ENCODE measurements around the gene SNN. TPM values are rescaled to one million over a fixed set of nuclear protein-coding genes. Genes with fewer than 3 reads are reported as not detected.
A peak's percentile ranks its signal among the peaks of the same experiment; 100 is the strongest.

SNN gene
- total and polyA plus RNA-seq, 2 donors (not counting 1 experiment from before 2014, with no cell fraction given): 55.4 to 63.3 TPM

GRCh38 chr16:11681976-11682654 is 13.9 kb downstream of the SNN start:
- ATAC-seq (ENCODE audit: low read depth): peak; percentile 61

GRCh38 chr16:11682655-11683096 is 14.4 kb downstream of the SNN start:
- CTCF ChIA-PET: interaction anchor here (0.9 to 1.7 kb wide), 7 partner anchors 8 to 385 kb away, joined by 3 to 13 read pairs (median 4); partner anchors contain the start of gene ZC3H7A
- Histone ChIP-seq H3K27me3 (replicated peaks in 1 of 4; ENCODE audit: control extremely low read depth in 1 of 4, control insufficient read depth in 3 of 4, insufficient read depth in 4 of 4, low read length in 3 of 4) (no peaks in the 10 kb centered on the region), H3K36me3 (replicated peaks in 1 of 2; ENCODE audit: control extremely low read depth in 1 of 2, control insufficient read depth in 1 of 2, extremely low read depth in 1 of 2, insufficient read depth in 2 of 2, low read length in 1 of 2) (peaks cover 0 to 56% of the 10 kb centered on the region in 2 experiments), H3K27ac (ENCODE audit: low read length in 2 of 2) (peak overlapping the region; percentile 95 to 99), H2AFZ (ENCODE audit: insufficient read depth, low read depth, low read length, poor library complexity, severe bottlenecking) (no peak overlapping the region), H3K4me1 (ENCODE audit: control insufficient read depth in 2 of 2, insufficient read depth in 2 of 2, low read length in 2 of 2) (peaks cover 96 to 97% of the 10 kb centered on the region in 2 donors), H3K9me3 (ENCODE audit: control extremely low read depth in 1 of 3, control insufficient read depth in 2 of 3, insufficient read depth in 1 of 3, low read length in 2 of 3) (no peaks in the 10 kb centered on the region), H3K4me2 (replicated peaks; ENCODE audit: low read depth, low read length, poor library complexity, severe bottlenecking) (peak overlapping the region; percentile 67), H3K9ac (ENCODE audit: low read length) (peak overlapping the region; percentile 38), H4K20me1 (ENCODE audit: control insufficient read depth, insufficient read depth, low read length, poor library complexity, severe bottlenecking) (peaks cover 19% of the 10 kb centered on the region), H3K4me3 (ENCODE audit: control extremely low read depth in 1 of 5, extremely low read depth in 1 of 5, insufficient read depth in 1 of 5, low read depth in 2 of 5, low read length in 4 of 5) (peak overlapping the region in 2 of 5 experiments; percentile 0 to 35), H3K79me2 (ENCODE audit: control insufficient read depth, insufficient read depth, low read length) (peaks cover 47% of the 10 kb centered on the region)
- DNase-seq (peak; percentile 85), ATAC-seq (ENCODE audit: low read depth) (peak; percentile 5)
- 8% methylated on average over 2 of the region's 5 CpGs for WGBS (ENCODE audit: insufficient coverage)
- Mint-ChIP-seq H3K4me1 (peaks cover 96% of the 10 kb centered on the region), H3K27ac (peak overlapping the region; percentile 91), H3K9me3 (ENCODE audit: insufficient read depth) (no peaks in the 10 kb centered on the region), H3K4me3 (peak overlapping the region; percentile 78), H3K27me3 (no peaks in the 10 kb centered on the region)
- POLR2A ChIA-PET: interaction anchor here (0.5 to 2.1 kb wide), 3 partner anchors 9 to 103 kb away, joined by 3 to 13 read pairs (median 3); partner anchors contain the start of gene SNN
- intact Hi-C loops (cut with micrococcal nuclease): loop anchor here (1.0 to 10.0 kb wide), 6 partner anchors 12 to 940 kb away; partner anchors contain the start of genes CIITA, NUBP1 and SOCS1
- TF ChIP-seq CTCF (IDR thresholded peaks at IDR 0.05) (no peak), EZH2 (IDR thresholded peaks at IDR 0.05; ENCODE audit: borderline replicate concordance, insufficient read depth, low read depth, low read length, poor library complexity, severe bottlenecking) (no peak)

More at GRCh38 chr16:11681976-11682654, 13.9 kb downstream of the SNN start:
- Mint-ChIP-seq H3K27me3 (no peaks in the 10 kb centered on the region), H3K27ac (peak overlapping the region; percentile 91), H3K4me3 (peak overlapping the region; percentile 78), H3K4me1 (peaks cover 96% of the 10 kb centered on the region), H3K9me3 (ENCODE audit: insufficient read depth) (no peaks in the 10 kb centered on the region)
- no peak for TF ChIP-seq EZH2 (IDR thresholded peaks at IDR 0.05; ENCODE audit: borderline replicate concordance, insufficient read depth, low read depth, low read length, poor library complexity, severe bottlenecking)
- Histone ChIP-seq H3K27ac (ENCODE audit: low read length in 2 of 2) (peak overlapping the region; percentile 95 to 99), H3K79me2 (ENCODE audit: control insufficient read depth, insufficient read depth, low read length) (peaks cover 48% of the 10 kb centered on the region), H3K9ac (ENCODE audit: low read length) (peak overlapping the region; percentile 38), H3K9me3 (ENCODE audit: control extremely low read depth in 1 of 3, control insufficient read depth in 2 of 3, insufficient read depth in 1 of 3, low read length in 2 of 3) (no peaks in the 10 kb centered on the region), H3K27me3 (replicated peaks in 1 of 4; ENCODE audit: control extremely low read depth in 1 of 4, control insufficient read depth in 3 of 4, insufficient read depth in 4 of 4, low read length in 3 of 4) (no peaks in the 10 kb centered on the region), H3K4me1 (ENCODE audit: control insufficient read depth in 2 of 2, insufficient read depth in 2 of 2, low read length in 2 of 2) (peaks cover 96 to 97% of the 10 kb centered on the region in 2 donors), H3K36me3 (replicated peaks in 1 of 2; ENCODE audit: control extremely low read depth in 1 of 2, control insufficient read depth in 1 of 2, extremely low read depth in 1 of 2, insufficient read depth in 2 of 2, low read length in 1 of 2) (peaks cover 0 to 56% of the 10 kb centered on the region in 2 experiments), H3K4me3 (ENCODE audit: control extremely low read depth in 1 of 5, extremely low read depth in 1 of 5, insufficient read depth in 1 of 5, low read depth in 2 of 5, low read length in 4 of 5) (peak overlapping the region in 3 of 5 experiments; percentile 3 to 36 (median 5)), H3K4me2 (replicated peaks; ENCODE audit: low read depth, low read length, poor library complexity, severe bottlenecking) (peak overlapping the region; percentile 67), H2AFZ (ENCODE audit: insufficient read depth, low read depth, low read length, poor library complexity, severe bottlenecking) (no peak overlapping the region), H4K20me1 (ENCODE audit: control insufficient read depth, insufficient read depth, low read length, poor library complexity, severe bottlenecking) (peaks cover 25% of the 10 kb centered on the region)
- peak; percentile 84 for DNase-seq
- POLR2A ChIA-PET: interaction anchor here (0.5 to 2.1 kb wide), 4 partner anchors 9 to 103 kb away, joined by 3 to 13 read pairs (median 3); partner anchors contain the start of gene SNN
- CTCF ChIA-PET: interaction anchor here (0.9 to 1.7 kb wide), 6 partner anchors 9 to 384 kb away, joined by 3 to 13 read pairs (median 4); partner anchors contain the start of gene ZC3H7A
- whole genome bisulfite sequencing (ENCODE audit: insufficient coverage): 7% methylated on average over 8 of the region's 12 CpGs
- intact Hi-C loops (cut with micrococcal nuclease): loop anchor here (1.0 to 10.0 kb wide), 7 partner anchors 12 to 940 kb away; partner anchors contain the start of genes CIITA, NUBP1 and SOCS1

Measured in B cell (primary cell).